Measurements from ENCODE around the gene MAP4K4.

- no peak for TF ChIP-seq CTCF (IDR thresholded peaks at IDR 0.05 in 4 of 5, conservative IDR thresholded peaks at IDR 0.05 in 1 of 5)
- no peak for TF ChIP-seq POLR2A (IDR thresholded peaks at IDR 0.05)
Measured at GRCh38 chr2:101734505-101735165, 37.1 kb downstream of the MAP4K4 start.
